ENCODE results near the gene MYF5. TPM values are rescaled to one million over a fixed set of nuclear protein-coding genes. Genes with fewer than 3 reads are reported as not detected.

MYF5 gene
- total RNA-seq, 1 experiment from 2014 or later, result not detected

- no peak overlapping the region for H3K4me3 Mint-ChIP-seq
- no peaks in the 10 kb centered on the region for H3K27me3 Mint-ChIP-seq (ENCODE audit: low read depth)
- no peak for ATAC-seq
- peaks cover 64% of the 10 kb centered on the region for H3K4me1 Mint-ChIP-seq
- no peak for DNase-seq (ENCODE audit: low spot score)
- H3K9me3 Mint-ChIP-seq, result no peaks in the 10 kb centered on the region
- TF ChIP-seq EMX1 (CRISPR knock-in tag; IDR thresholded peaks at IDR 0.05), result no peak
- peak; percentile 62 for TF ChIP-seq CTCF (IDR thresholded peaks at IDR 0.05)
- POLR2A ChIA-PET, result no interaction called here
- H3K27ac Mint-ChIP-seq, result no peak overlapping the region; the same call in 1 of the 2 replicates
- CTCF ChIA-PET, result interaction anchor here (0.7 to 2.1 kb wide), 2 partner anchors 131 to 293 kb away, joined by 3 to 9 read pairs; no protein-coding TSS in a partner anchor
- H3K36me3 Mint-ChIP-seq, result no peaks in the 10 kb centered on the region
Observed at GRCh38 chr12:80763874-80764273, 47.2 kb downstream of the MYF5 start.

GRCh38 chr12:80766210-80766609, 49.5 kb downstream of the MYF5 start:
- Mint-ChIP-seq H3K27me3 (ENCODE audit: low read depth) (no peaks in the 10 kb centered on the region), H3K4me3 (no peak overlapping the region), H3K27ac (peak overlapping the region; percentile 70; the same call in 1 of the 2 replicates), H3K36me3 (no peaks in the 10 kb centered on the region), H3K4me1 (peaks cover 72% of the 10 kb centered on the region), H3K9me3 (no peaks in the 10 kb centered on the region)
- POLR2A ChIA-PET, result no interaction called here
- TF ChIP-seq ESRRA (CRISPR knock-in tag; IDR thresholded peaks at IDR 0.05; ENCODE audit: borderline replicate concordance), result no peak
- TF ChIP-seq NFATC4 (CRISPR knock-in tag; IDR thresholded peaks at IDR 0.05), result no peak
- no peak for TF ChIP-seq CBFB (CRISPR knock-in tag; IDR thresholded peaks at IDR 0.05; ENCODE audit: low read depth)
- peak; percentile 22; the same call in 1 of the 2 replicates for ATAC-seq
- DNase-seq (ENCODE audit: low spot score), result no peak
- CTCF ChIA-PET, result no interaction called here

GRCh38 chr12:80766897-80767296, 50.2 kb downstream of the MYF5 start:
- H3K36me3 Mint-ChIP-seq, result peaks cover 3% of the 10 kb centered on the region
- H3K4me3 Mint-ChIP-seq, result no peak overlapping the region
- peaks cover 66% of the 10 kb centered on the region for H3K4me1 Mint-ChIP-seq
- DNase-seq (ENCODE audit: low spot score) (no peak), ATAC-seq (no peak)
- POLR2A ChIA-PET, result no interaction called here
- H3K27me3 Mint-ChIP-seq (ENCODE audit: low read depth), result no peaks in the 10 kb centered on the region
- H3K27ac Mint-ChIP-seq, result no peak overlapping the region
- peaks cover 3% of the 10 kb centered on the region for H3K9me3 Mint-ChIP-seq
- CTCF ChIA-PET, result no interaction called here
- TF ChIP-seq SMAD4 (CRISPR knock-in tag; IDR thresholded peaks at IDR 0.05), result no peak
- no peak for TF ChIP-seq GABPB1 (CRISPR knock-in tag; IDR thresholded peaks at IDR 0.05)
- no peak for TF ChIP-seq E2F1 (CRISPR knock-in tag; IDR thresholded peaks at IDR 0.05)
- TF ChIP-seq AFF4 (CRISPR knock-in tag; IDR thresholded peaks at IDR 0.05; ENCODE audit: borderline replicate concordance), result no peak
- no peak for TF ChIP-seq MXD4 (CRISPR knock-in tag; IDR thresholded peaks at IDR 0.05; ENCODE audit: borderline replicate concordance)
- TF ChIP-seq RELA (CRISPR knock-in tag; IDR thresholded peaks at IDR 0.05; ENCODE audit: borderline replicate concordance), result no peak

Other genes with a start within 250 kb of the MYF5 start
- gene MYF6, start 9.3 kb upstream of the MYF5 start, total RNA-seq (2021), result 0.15 to 0.39 TPM in 2 of 3 replicates, not detected in the other
- 8.3 to 8.6 TPM (median 8.5 TPM) in 3 replicates for gene LIN7A, start 221.0 kb downstream of the MYF5 start, total RNA-seq (2021)